GM12878 (cell line): ENCODE data around the gene ALKBH8. TPM values are rescaled to one million over a fixed set of nuclear protein-coding genes. Genes with fewer than 3 reads are reported as not detected.
"Not testable (repeated sequence)": the region's sequence is repeated elsewhere in the genome, so short reads cannot be mapped to it uniquely, and the experiment has no call there.

Experiments used
- ATAC-seq: fragments of 200-7000 bp; cut with Tn5 transposase; 3 replicates; pipeline ENCODE4 v1.9.1; 2020; ENCODE audit warnings: mild to moderate bottlenecking, moderate library complexity
- BruUV-seq: library from RNA; stranded (reverse); fragments of 400-500 nt; replicated peaks from 2 replicates; lab custom pipeline; 2021; lab: Mats Ljungman, UMichigan
- CTCF ChIA-PET: fragments of 300-600 bp; sonication (Branson Sonifier 250); formaldehyde crosslinking; extraction: SDS; loops from one replicate; lab custom pipeline; 2021; ENCODE audit warnings: inconsistent platforms; lab: Yijun Ruan, JAX
- POLR2A ChIA-PET: fragments of 350-600 bp; formaldehyde crosslinking; extraction: SDS; loops from one replicate; lab custom pipeline; 2021; ENCODE audit warnings: inconsistent platforms; lab: Charles Lee
- RAD21 ChIA-PET: fragments of 300-600 bp; sonication (Branson Sonifier 250); formaldehyde crosslinking; loops from one replicate; lab custom pipeline; 2023; ENCODE audit warnings: antibody characterized with exemption; ENCODE audit not compliant: unreplicated experiment; lab: Charles Lee
- SMC1A ChIA-PET: fragments of 300-600 bp; sonication (Branson Sonifier 250); formaldehyde crosslinking; loops from one replicate; lab custom pipeline; 2023; ENCODE audit not compliant: unreplicated experiment, uncharacterized antibody; lab: Charles Lee
- DNase-seq: peaks from one replicate; pipeline ENCODE4 v3.0.0-alpha.2; 2011; ENCODE audit warnings: low read depth, low spot score
- FAIRE-seq: peaks from 3 replicates; lab custom pipeline; 2011; peaks lifted over from hg19 to GRCh38; lab: Jason Lieb, UNC
- H2AFZ ChIP-seq: 2 replicates; pipeline ENCODE4 v1.6.0; 2011; ENCODE audit warnings: low read depth, low read length, control low read depth; ENCODE audit not compliant: control insufficient read depth
- H3K27ac ChIP-seq: 2 replicates; pipeline ENCODE4 v1.5.1; 2011; ENCODE audit warnings: control low read depth; ENCODE audit not compliant: control insufficient read depth, insufficient read depth
- H3K27me3 ChIP-seq, 2 experiments: replicated peaks in 1 of 2; 2 replicates each; pipeline versions ENCODE4 v1.6.0 to v1.6.1; 2011; ENCODE audit warnings: low read length in 1 of 2; ENCODE audit not compliant: control insufficient read depth in 2 of 2, insufficient read depth in 2 of 2
- H3K36me3 ChIP-seq, 2 experiments: 2 replicates each; pipeline ENCODE4 v1.5.1; 2011; ENCODE audit warnings: low read length in 1 of 2; ENCODE audit not compliant: control insufficient read depth in 2 of 2, insufficient read depth in 2 of 2
- H3K4me1 ChIP-seq: 2 replicates; pipeline ENCODE4 v1.6.1; 2011; ENCODE audit warnings: mild to moderate bottlenecking, low read length, moderate library complexity, mixed read lengths; ENCODE audit not compliant: control insufficient read depth, insufficient read depth
- H3K4me2 ChIP-seq: 2 replicates; pipeline ENCODE4 v1.6.0; 2011; ENCODE audit warnings: control low read depth; ENCODE audit not compliant: control insufficient read depth, insufficient read depth
- H3K4me3 ChIP-seq: fragments of 200-600 bp; sonication (generic); 2 replicates; pipeline ENCODE4 v1.5.1; 2016
- H3K79me2 ChIP-seq: 2 replicates; pipeline ENCODE4 v1.6.0; 2011; ENCODE audit warnings: low read length; ENCODE audit not compliant: control insufficient read depth, insufficient read depth
- H3K9ac ChIP-seq: 2 replicates; pipeline ENCODE4 v1.8.0; 2011; ENCODE audit warnings: low read length, control low read depth, mixed read lengths; ENCODE audit not compliant: control insufficient read depth, insufficient read depth
- H3K9me3 ChIP-seq: replicated peaks from 3 replicates; pipeline ENCODE4 v1.5.1; 2011; ENCODE audit warnings: mild to moderate bottlenecking, low read length; ENCODE audit not compliant: control insufficient read depth, insufficient read depth
- H4K20me1 ChIP-seq: 2 replicates; pipeline ENCODE4 v1.6.0; 2011; ENCODE audit not compliant: control insufficient read depth, insufficient read depth
- DPF2 ChIP-seq: fragments of 450-650 bp; IDR thresholded peaks from 2 replicates; pipeline ENCODE4 v1.6.1; 2017; ENCODE audit warnings: mild to moderate bottlenecking
- FOXM1 ChIP-seq: IDR thresholded peaks from 2 replicates; pipeline ENCODE4 v1.6.1; 2012; ENCODE audit warnings: low read depth, mild to moderate bottlenecking, inconsistent platforms, low read length, moderate library complexity
- KLF5 ChIP-seq: fragments of 450-650 bp; IDR thresholded peaks from 2 replicates; pipeline ENCODE4 v1.6.1; 2014; ENCODE audit warnings: mild to moderate bottlenecking; ENCODE audit not compliant: partially characterized antibody
- MEF2A ChIP-seq: IDR thresholded peaks from 2 replicates; pipeline ENCODE4 v1.6.1; 2011; ENCODE audit warnings: low read depth, mild to moderate bottlenecking, low read length, moderate library complexity; ENCODE audit not compliant: insufficient read depth
- RCOR1 ChIP-seq: conservative IDR thresholded peaks from 2 replicates; pipeline ENCODE4 v1.6.1; 2012; ENCODE audit warnings: low read depth, low read length, improper control_type of control experiment
- SREBF2 ChIP-seq: IDR thresholded peaks from 2 replicates; pipeline ENCODE4 v1.6.1; 2012; ENCODE audit warnings: mild to moderate bottlenecking, low read length
- WRNIP1 ChIP-seq: IDR thresholded peaks from 2 replicates; pipeline ENCODE4 v1.6.1; 2011; ENCODE audit warnings: low read depth, low read length, improper control_type of control experiment, borderline replicate concordance
- WGBS: methylation state at CpG from one replicate; pipeline ENCODE4 v1.1.6; 2016; ENCODE audit warnings: low lambda C conversion rate; ENCODE audit not compliant: insufficient replicate concordance, insufficient coverage; ENCODE audit errors: missing lambda C conversion rate; 5-methylcytosine and 5-hydroxymethylcytosine counted together
- in situ Hi-C: fragments of 300-500 bp; cut with MboI; formaldehyde crosslinking; loops from 9 replicates; pipeline ENCODE4 v1.14.3; 2018; ENCODE audit warnings: mixed read lengths
- intact Hi-C: fragments of 100-400 bp; cut with micrococcal nuclease; formaldehyde crosslinking; loops from one replicate; pipeline ENCODE4 v1.14.2; 2022; ENCODE audit not compliant: unreplicated experiment
- polyA plus RNA-seq, 11 experiments: library from polyadenylated mRNA; depleted of rRNA in 4 of 11; unstranded in 6 of 11; stranded (reverse) in 5 of 11; fragments of >200 nt; fragmentation: Nextera tagmentation in 4 of 11; fragmentation: Illumina TruSeq in 1 of 11; extraction: Ambion mirVana in 4 of 11; extraction: Trizol in 1 of 11; gene quantifications; 1 replicate in 1 of 11; 2 replicates in 10 of 11; pipeline versions ENCODE4 v1.2.1 to v1.2.3, GENCODE V29; 2011 to 2016; ENCODE audit warnings: inconsistent platforms in 2 of 11, missing spikeins in 2 of 11, low read depth in 1 of 11
- total RNA-seq, 4 experiments: library from RNA; depleted of rRNA in 3 of 4; stranded (reverse); fragments of >200 nt in 3 of 4; fragmentation: Illumina TruSeq in 1 of 4; extraction: Trizol in 1 of 4; gene quantifications; 2 replicates each; pipeline versions ENCODE4 v1.2.1 to v1.2.3, GENCODE V29; 2013 to 2021
- TF ChIP-seq, protein P1 (sequence below): fragments of 450-650 bp; formaldehyde crosslinking; IDR thresholded peaks from 2 replicates; pipeline ENCODE4 v1.5.0; 2022; ENCODE audit warnings: mild to moderate bottlenecking, missing genetic modification characterization
- TF ChIP-seq, protein P2 (sequence below): fragments of 450-650 bp; IDR thresholded peaks from 2 replicates; pipeline ENCODE4 v1.6.1; 2017; ENCODE audit warnings: mild to moderate bottlenecking, moderate library complexity

Gene ALKBH8
- total and polyA plus RNA-seq, 10 of the 15 experiments (the other 5 are each of a cell fraction or from before 2014, with no cell fraction given) = 4.6 to 13.1 (median 9.5) TPM

DNA sequence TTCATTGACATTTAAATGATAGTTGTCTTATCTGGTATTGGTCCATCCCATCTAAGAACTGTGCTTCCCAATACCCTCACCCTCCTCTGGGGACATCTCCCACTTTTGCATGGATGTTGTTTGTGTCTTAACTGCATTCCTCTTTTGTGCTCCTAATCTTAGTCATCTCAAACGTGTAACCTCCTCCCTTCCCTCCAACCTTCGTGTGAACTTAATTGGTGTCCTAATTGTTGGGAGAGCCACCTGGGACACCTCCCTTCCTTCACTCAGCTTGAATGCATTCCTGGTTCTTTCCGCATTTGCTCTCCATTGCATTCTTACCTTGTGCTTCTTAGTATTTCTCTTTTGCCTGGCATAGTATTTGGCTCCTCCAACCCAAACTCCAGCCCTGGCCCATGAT, 15.6 kb upstream of the ALKBH8 start:
- CTCF ChIA-PET = interaction anchor here (0.6 kb wide), 1 partner anchor 77 kb away, joined by 3 read pairs; no protein-coding TSS in a partner anchor
- SMC1A ChIA-PET = interaction anchor here (1.0 to 1.6 kb wide), 3 partner anchors 108 to 160 kb away, joined by 3 read pairs; no protein-coding TSS in a partner anchor
- no peak overlapping the region for H3K27ac ChIP-seq
- intact Hi-C loops (no loop called here), in situ Hi-C loops (no loop called here)
- H3K79me2 ChIP-seq = no peaks in the 10 kb centered on the region
- H3K36me3 ChIP-seq = no peaks in the 10 kb centered on the region
- H3K4me2 ChIP-seq = no peak overlapping the region
- no peak overlapping the region for H3K4me3 ChIP-seq
- WGBS = 33% methylated on average over 3 of the region's 3 CpGs
- BruUV-seq = no TSS peak
- DNase-seq = no peak
- no peaks in the 10 kb centered on the region for H3K4me1 ChIP-seq
- no peak for FAIRE-seq
- H2AFZ ChIP-seq = no peak overlapping the region
- TF ChIP-seq DPF2 (no peak), WRNIP1 (no peak), RCOR1 (no peak), KLF5 (no peak), MEF2A (no peak), FOXM1 (no peak), SREBF2 (no peak)
- TF ChIP-seq, protein P1, sequence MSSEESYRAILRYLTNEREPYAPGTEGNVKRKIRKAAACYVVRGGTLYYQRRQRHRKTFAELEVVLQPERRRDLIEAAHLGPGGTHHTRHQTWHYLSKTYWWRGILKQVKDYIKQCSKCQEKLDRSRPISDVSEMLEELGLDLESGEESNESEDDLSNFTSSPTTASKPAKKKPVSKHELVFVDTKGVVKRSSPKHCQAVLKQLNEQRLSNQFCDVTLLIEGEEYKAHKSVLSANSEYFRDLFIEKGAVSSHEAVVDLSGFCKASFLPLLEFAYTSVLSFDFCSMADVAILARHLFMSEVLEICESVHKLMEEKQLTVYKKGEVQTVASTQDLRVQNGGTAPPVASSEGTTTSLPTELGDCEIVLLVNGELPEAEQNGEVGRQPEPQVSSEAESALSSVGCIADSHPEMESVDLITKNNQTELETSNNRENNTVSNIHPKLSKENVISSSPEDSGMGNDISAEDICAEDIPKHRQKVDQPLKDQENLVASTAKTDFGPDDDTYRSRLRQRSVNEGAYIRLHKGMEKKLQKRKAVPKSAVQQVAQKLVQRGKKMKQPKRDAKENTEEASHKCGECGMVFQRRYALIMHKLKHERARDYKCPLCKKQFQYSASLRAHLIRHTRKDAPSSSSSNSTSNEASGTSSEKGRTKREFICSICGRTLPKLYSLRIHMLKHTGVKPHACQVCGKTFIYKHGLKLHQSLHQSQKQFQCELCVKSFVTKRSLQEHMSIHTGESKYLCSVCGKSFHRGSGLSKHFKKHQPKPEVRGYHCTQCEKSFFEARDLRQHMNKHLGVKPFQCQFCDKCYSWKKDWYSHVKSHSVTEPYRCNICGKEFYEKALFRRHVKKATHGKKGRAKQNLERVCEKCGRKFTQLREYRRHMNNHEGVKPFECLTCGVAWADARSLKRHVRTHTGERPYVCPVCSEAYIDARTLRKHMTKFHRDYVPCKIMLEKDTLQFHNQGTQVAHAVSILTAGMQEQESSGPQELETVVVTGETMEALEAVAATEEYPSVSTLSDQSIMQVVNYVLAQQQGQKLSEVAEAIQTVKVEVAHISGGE (CRISPR knock-in tag) = no peak
- TF ChIP-seq, protein P2, sequence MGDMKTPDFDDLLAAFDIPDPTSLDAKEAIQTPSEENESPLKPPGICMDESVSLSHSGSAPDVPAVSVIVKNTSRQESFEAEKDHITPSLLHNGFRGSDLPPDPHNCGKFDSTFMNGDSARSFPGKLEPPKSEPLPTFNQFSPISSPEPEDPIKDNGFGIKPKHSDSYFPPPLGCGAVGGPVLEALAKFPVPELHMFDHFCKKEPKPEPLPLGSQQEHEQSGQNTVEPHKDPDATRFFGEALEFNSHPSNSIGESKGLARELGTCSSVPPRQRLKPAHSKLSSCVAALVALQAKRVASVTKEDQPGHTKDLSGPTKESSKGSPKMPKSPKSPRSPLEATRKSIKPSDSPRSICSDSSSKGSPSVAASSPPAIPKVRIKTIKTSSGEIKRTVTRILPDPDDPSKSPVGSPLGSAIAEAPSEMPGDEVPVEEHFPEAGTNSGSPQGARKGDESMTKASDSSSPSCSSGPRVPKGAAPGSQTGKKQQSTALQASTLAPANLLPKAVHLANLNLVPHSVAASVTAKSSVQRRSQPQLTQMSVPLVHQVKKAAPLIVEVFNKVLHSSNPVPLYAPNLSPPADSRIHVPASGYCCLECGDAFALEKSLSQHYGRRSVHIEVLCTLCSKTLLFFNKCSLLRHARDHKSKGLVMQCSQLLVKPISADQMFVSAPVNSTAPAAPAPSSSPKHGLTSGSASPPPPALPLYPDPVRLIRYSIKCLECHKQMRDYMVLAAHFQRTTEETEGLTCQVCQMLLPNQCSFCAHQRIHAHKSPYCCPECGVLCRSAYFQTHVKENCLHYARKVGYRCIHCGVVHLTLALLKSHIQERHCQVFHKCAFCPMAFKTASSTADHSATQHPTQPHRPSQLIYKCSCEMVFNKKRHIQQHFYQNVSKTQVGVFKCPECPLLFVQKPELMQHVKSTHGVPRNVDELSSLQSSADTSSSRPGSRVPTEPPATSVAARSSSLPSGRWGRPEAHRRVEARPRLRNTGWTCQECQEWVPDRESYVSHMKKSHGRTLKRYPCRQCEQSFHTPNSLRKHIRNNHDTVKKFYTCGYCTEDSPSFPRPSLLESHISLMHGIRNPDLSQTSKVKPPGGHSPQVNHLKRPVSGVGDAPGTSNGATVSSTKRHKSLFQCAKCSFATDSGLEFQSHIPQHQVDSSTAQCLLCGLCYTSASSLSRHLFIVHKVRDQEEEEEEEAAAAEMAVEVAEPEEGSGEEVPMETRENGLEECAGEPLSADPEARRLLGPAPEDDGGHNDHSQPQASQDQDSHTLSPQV = no peak
- H3K9ac ChIP-seq = no peak overlapping the region
- H4K20me1 ChIP-seq = no peaks in the 10 kb centered on the region
- RAD21 ChIA-PET = no interaction called here
- H3K9me3 ChIP-seq = no peaks in the 10 kb centered on the region
- no peak for ATAC-seq
- no peaks in the 10 kb centered on the region for H3K27me3 ChIP-seq
- POLR2A ChIA-PET = interaction anchor here (1.6 kb wide), 1 partner anchor 14 kb away, joined by 3 read pairs; no protein-coding TSS in a partner anchor

DNA sequence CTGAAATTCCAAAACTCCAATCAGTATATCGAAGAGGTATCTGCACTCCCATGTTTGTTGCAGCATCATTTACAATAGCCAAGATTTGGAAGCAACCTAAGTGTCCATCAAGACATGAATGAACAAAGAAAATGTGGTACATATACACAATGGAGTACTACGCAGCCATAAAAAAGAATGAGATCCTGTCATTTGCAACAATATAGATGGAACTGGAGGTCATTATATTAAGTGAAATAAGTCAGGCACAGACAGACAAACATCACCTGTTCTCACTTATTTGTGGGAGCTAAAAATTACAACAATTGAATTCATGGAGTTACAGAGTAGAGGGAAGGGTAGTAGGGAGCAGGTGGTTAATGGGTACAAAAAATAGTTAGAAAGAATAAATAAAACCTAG, 13.6 kb upstream of the ALKBH8 start:
- intact Hi-C loops (loop anchor here (5.0 kb wide), 1 partner anchor 188 kb away; no protein-coding TSS in a partner anchor), in situ Hi-C loops (loop anchor here (5.0 to 10.0 kb wide), 2 partner anchors 103 to 316 kb away; no protein-coding TSS in a partner anchor)
- not testable (repeated sequence) for ATAC-seq, DNase-seq, H3K36me3 ChIP-seq, H3K4me3 ChIP-seq, H3K4me1 ChIP-seq, H3K27ac ChIP-seq, FAIRE-seq, BruUV-seq, H3K79me2 ChIP-seq, H3K9me3 ChIP-seq, H4K20me1 ChIP-seq, H3K9ac ChIP-seq, H3K4me2 ChIP-seq, H3K27me3 ChIP-seq, H2AFZ ChIP-seq
- ChIA-PET CTCF (interaction anchor here (1.0 to 21.8 kb wide), 5 partner anchors 14 to 192 kb away, joined by 3 to 536 read pairs (median 4); partner anchors contain the start of gene ALKBH8), RAD21 (interaction anchor here (0.8 to 1.8 kb wide), 2 partner anchors 90 to 110 kb away, joined by 3 to 7 read pairs; no protein-coding TSS in a partner anchor), SMC1A (interaction anchor here (0.6 kb wide), 1 partner anchor 189 kb away, joined by 3 read pairs; no protein-coding TSS in a partner anchor), POLR2A (interaction anchor here (0.6 kb wide), 1 partner anchor 1362 kb away, joined by 3 read pairs; no protein-coding TSS in a partner anchor)
- WGBS = 95% methylated on average over 2 of the region's 2 CpGs
